Measurements from ENCODE around the gene SYCP2L.

DNA sequence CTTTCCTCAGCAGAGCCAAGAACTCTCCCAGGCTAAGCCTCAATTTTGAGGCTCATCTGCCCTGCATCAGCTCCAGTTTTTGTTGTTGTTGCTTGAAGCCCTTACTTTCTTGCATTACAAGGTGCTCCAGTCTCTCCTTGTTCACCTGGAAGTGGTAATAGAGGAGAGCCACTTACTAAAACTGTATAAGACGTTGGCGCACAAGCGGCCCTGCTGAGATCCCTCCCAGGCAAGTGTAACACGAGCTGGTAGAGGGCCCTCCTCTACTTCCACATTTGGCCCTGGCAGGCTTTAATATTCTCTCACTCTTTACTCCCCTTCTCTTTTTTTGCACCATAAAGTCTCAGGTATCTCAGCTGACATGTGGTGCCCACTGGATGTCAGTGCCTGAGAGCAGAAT lies 24.5 kb upstream of the SYCP2L start:
- TF ChIP-seq, protein P1, sequence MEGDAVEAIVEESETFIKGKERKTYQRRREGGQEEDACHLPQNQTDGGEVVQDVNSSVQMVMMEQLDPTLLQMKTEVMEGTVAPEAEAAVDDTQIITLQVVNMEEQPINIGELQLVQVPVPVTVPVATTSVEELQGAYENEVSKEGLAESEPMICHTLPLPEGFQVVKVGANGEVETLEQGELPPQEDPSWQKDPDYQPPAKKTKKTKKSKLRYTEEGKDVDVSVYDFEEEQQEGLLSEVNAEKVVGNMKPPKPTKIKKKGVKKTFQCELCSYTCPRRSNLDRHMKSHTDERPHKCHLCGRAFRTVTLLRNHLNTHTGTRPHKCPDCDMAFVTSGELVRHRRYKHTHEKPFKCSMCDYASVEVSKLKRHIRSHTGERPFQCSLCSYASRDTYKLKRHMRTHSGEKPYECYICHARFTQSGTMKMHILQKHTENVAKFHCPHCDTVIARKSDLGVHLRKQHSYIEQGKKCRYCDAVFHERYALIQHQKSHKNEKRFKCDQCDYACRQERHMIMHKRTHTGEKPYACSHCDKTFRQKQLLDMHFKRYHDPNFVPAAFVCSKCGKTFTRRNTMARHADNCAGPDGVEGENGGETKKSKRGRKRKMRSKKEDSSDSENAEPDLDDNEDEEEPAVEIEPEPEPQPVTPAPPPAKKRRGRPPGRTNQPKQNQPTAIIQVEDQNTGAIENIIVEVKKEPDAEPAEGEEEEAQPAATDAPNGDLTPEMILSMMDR (IDR thresholded peaks at IDR 0.05; ENCODE audit: control extremely low read depth in 1 of 3, insufficient read depth in 1 of 3, low read depth in 1 of 3, low read length in 3 of 3), result no peak
- TF ChIP-seq ZNF274 (IDR thresholded peaks at IDR 0.05; ENCODE audit: borderline replicate concordance, extremely low read depth, low read length), result no peak
- TF ChIP-seq TBP (IDR thresholded peaks at IDR 0.05; ENCODE audit: low read depth, low read length), result no peak
- TF ChIP-seq, protein P2, sequence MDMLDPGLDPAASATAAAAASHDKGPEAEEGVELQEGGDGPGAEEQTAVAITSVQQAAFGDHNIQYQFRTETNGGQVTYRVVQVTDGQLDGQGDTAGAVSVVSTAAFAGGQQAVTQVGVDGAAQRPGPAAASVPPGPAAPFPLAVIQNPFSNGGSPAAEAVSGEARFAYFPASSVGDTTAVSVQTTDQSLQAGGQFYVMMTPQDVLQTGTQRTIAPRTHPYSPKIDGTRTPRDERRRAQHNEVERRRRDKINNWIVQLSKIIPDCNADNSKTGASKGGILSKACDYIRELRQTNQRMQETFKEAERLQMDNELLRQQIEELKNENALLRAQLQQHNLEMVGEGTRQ (IDR thresholded peaks at IDR 0.05; ENCODE audit: low read length), result no peak
- TF ChIP-seq CEBPB (IDR thresholded peaks at IDR 0.05; ENCODE audit: low read depth, low read length), result no peak
- TF ChIP-seq SRF (IDR thresholded peaks at IDR 0.05; ENCODE audit: low read depth, low read length), result no peak
- no peak for TF ChIP-seq CREB1 (IDR thresholded peaks at IDR 0.05)
- no peak for TF ChIP-seq RNF2 (IDR thresholded peaks at IDR 0.05; ENCODE audit: borderline replicate concordance, low read depth, low read length, missing control alignments, poor library complexity, severe bottlenecking)
